HG02678 (cell line): ENCODE measurements around the gene C1orf35.

Experiments
- ATAC-seq: cut with Tn5 transposase; IDR thresholded peaks from one replicate; pipeline ENCODE4 v1.9.1; 2021; ENCODE audit warnings: mild to moderate bottlenecking, moderate library complexity; ENCODE audit not compliant: unreplicated experiment

C1orf35 gene

DNA sequence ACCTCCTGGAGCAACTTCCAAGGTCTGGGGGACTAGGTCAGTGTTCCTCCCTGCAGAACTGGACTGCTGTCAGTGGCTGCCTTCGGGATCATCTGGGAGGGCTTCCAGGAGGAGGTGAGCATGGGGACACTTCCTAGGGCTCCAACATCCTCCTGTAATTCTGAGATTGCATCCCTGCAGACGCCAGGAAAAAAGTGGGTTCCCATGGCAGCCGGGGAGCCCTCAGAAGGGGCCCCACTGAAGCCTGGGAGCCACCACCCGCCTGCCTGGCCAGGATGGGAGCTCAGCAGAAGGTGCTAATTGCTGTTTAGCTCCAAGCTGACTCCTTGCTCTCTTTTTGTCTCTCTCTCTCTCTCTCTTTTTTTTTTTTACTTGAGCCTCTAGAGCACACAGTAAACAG is 36.7 kb downstream of the C1orf35 start:
- no peak for ATAC-seq

DNA sequence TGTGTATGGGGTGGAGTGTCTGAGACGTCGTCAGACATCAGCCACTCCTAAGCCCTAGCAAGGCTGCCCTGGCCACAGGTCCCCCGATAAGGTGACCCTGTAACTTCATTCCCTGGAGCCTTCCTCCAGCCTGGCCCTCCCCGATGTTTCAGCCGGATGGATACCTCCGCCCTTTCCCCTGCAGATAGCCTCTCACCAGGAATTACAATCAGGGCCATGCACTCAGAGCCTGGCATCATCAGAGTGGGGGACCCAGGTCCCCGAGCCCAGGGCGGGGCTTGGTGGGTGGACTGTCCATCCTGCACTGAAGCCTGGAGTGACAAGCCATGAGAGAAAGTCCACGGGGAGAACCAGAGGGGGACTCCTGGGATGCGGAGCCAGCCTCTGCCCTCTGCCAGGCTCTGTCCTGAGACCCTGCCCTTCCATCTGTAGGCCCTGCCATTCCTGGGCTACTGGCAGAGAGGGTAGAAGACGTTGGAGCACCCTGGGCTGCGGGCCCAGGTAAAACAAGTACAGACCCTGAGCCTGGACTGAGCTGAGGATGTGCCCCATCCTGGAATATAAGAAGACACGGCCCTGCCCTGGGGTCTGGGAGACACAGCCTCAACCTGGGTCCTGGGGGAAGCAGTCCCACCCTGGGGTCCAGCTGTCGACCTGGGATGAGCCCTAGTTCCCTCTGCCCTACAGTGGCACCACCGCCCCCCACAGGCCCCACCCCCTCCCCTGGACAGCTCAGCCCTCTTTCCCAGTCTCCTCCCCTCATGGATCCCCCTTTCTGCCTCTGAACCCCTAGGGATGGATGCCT is 37.4 kb downstream of the C1orf35 start:
- no peak for ATAC-seq

DNA sequence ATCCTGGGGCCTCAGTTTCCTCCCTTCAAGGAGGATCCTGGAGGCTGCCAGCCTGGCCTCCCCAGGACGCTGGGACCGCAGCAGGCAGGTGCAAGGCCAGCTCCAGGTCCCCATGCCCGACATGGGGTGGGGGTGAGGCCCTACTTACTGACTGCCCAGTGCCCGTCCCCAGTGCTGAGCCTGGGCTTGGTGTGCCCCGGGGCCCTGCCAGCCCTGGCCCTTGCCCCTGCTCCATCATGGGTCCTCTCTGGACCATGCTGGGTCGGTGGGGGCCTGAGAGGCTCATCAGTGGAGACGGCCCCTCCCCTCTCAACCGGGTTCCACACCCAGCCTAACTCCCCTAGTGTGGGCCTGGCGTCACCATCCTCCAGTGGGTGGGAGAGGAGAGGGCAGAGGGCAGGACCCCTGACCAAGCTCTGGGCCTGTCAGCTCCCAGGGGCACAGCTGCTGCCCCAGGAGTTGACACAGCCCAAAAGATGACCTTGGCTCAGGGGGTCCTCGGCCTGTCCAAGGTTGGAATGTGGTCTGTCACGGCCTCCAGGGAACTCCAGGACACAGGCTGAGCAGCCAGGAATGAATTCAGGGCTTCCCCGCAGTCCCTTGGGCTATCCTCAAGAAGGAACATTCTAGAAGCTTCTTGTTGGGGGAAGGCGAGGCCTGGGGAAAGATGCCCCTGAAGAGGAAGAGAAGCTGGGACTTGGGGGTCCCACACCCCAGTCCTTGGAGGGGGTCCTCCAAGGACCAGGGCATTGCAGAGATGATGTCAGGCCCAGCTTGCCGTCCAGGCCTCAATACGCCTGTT is 38.2 kb downstream of the C1orf35 start:
- ATAC-seq, result no peak

DNA sequence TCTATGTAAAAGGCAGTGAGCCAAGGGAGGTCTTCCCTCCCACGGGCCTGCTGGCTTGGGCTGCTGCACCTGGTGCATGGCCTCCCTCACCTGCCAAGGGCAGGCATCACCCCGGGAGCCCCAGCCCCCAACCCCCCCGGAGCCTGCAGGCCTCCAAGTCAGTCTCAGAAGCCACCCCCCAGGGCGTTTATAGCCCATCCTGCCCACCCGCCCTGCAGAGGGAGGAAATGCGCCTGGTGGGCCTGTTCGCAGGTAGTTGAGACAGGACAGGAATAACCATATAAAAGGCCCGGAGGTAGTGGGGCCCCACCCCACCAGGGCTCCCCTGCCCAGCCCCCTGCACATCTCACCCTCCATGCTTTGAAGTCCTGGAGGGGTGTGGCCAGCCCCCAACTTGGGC is 38.8 kb downstream of the C1orf35 start:
- ATAC-seq, result no peak

DNA sequence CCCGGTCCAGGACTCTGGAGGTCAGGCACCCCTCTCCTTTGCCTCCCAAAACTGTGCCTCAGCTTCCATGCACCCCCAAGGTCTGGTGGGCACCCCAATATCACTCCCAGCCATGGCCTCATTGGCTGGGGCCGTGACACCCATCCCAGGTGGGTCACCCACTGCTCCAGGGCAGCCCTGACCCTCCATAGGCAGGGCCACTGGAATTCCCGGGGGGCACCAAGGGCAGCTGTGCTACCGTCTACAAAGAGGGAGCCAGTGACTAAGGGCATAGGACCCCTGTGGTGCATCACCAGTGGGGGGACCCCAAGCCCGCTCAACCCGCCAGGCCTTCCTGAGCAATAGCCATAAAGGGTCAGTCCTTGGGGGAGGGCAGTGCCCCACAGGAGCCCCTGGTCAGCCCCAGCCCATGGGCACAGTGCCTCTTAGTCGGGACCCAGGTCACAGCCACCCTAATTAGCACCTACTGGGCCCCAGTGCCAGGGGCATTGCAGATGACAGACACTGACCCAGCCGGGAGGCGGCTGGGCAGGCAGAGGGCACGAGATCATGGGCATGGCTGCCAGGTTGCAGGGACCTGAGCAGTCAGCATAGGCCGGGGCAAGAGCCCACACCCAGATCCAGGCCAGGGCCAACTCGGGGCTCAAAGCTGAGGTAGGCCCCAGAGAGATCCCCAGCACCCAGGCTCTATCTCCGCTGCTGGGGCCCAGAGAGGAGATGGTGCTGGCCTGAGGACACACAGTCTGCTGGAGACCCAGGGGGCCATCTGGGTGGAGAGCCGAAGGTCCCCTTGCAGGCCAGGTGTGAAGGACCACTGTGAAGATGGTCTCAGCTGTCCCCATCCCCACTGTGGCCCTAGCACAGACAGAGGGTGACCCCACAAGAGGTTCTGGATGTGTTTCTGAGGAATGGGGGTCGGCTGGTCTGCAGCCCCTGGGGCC is 39.6 kb downstream of the C1orf35 start:
- ATAC-seq, result no peak

DNA sequence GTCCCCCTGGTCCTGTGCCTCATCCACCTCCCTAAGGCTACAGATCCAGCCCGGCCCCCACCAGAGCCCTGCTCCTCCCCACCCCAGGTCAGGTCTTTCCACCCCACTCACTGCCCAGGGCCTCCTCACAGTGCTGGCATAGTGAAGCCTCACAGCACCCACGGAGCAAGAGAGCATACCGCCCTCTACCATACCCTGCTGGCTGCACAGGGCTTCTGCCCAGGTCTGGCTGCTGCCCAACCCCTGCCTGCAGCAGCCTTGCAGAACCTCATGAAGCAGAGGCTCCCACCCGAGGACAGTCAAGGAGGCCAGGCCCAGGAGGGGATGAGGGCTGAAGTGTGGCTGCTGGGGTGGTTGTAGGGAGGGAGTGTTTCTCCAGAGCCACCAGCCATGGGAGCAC is 40.3 kb downstream of the C1orf35 start:
- no peak for ATAC-seq

DNA sequence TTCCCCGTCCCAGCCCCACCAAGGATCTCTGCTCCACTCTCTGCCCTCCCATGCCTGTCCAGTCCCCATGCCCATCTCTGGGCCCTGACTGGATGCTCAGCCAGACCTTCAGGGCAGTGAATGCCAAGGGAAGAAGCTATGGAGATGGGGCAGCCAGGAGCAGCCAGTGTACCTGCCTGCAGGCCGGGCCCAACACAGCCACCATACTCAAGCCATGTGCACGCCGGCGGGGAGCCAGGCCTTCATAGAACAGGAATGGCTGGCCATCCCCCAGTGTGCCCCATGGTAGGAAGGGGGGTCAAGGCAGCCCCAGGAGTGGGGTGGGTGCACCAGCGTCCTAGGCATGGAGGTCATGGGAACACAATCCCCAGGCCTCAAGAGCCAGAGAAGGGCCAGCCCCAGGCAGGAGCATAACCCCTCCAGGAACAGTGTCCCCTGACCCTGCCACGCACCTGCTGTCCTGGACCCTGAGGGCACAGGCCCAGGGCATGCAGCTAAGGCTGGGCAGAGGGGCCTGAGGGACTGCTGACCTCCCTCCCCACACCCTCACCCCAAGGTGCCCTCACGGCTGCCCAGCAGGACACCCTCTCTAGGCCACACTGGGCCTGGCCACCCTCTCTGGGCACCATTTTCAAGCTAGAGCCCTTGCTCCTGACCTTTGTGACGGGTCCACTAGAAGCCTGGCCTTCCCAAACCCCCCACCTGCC is 40.9 kb downstream of the C1orf35 start:
- no peak for ATAC-seq

DNA sequence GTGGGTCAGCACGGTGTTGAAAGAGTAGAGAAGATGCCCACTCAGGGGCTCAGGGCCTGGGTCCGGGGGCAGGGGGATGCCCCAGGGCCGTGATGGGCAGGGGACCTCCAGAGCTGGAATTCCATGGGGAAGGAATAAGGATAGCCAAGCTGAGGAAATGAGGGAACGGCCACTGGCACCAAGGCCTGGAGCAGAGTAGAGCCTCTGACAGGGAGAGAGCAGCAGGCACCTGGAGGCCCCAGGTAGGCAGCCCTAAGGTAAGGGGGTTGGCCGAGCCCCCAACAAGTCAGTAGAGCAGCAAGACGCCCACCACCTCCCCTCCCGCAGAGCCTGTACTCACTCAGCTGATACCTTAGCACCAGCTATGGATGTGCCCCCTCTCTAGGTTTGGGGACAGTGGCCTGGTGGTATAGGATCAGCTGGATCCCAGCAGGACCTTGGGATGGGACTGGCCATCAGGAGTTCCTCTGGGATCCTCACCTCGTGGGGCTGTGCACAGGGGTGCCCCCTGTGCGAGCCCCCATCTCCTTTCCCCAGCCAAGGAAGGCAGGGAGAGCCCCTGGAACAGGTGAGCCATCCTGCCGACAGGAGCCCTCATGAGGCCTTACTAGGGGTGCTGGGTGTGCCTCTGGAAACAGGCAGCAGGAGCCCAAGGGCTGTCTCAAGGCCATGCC is 41.6 kb downstream of the C1orf35 start:
- no peak for ATAC-seq

DNA sequence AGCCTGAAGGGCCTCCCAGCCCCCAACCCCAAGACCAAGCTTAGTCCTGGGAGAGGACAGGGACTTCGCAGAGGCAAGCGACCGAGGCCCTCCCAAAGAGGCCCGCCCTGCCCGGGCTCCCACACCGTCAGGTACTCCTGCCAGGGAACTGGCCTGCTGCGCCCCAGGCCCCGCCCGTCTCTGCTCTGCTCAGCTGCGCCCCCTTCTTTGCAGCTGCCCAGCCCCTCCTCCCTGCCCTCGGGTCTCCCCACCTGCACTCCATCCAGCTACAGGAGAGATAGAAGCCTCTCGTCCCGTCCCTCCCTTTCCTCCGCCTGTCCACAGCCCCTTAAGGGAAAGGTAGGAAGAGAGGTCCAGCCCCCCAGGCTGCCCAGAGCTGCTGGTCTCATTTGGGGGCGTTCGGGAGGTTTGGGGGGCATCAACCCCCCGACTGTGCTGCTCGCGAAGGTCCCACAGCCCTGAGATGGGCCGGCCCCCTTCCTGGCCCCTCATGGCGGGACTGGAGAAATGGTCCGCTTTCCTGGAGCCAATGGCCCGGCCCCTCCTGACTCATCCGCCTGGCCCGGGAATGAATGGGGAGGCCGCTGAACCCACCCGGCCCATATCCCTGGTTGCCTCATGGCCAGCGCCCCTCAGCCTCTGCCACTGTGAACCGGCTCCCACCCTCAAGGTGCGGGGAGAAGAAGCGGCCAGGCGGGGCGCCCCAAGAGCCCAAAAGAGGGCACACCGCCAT is 42.5 kb downstream of the C1orf35 start:
- ATAC-seq, result no peak

DNA sequence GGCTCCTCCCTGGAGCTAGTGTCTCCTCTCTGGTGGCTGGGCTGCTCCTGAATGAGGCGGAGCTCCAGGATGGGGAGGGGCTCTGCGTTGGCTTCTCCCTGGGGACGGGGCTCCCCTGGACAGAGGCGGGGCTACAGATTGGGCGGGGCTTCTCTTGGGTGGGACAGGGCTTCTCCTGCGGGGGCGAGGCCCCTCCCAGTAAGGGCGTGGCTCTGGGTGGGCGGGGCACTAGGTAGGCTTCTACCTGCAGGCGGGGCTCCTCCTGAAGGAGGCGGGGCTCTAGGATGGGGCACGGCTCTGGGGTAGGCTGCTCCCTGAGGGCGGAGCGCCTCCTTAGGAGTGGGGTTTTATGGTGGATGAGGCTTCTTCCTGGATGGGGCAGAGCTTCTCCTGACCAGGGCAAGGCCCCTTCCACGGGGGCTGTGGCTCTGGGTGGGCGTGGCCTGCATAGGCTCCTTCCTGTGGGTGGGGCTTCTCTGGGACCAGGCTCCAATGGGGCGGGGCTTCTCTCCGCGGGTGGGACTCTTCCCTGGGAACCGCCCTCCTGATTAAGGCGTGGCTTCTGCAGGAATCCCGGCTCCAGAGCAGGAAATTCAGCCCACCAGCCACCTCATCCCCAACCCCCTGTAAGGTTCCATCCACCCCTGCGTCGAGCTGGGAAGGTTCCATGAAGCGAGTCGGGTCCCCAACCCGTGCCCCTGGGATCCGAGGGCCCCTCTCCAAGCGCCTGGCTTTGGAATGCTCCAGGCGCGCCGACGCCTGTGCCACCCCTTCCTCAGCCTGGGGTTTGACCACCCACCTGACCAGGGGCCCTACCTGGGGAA is 43.3 kb downstream of the C1orf35 start:
- ATAC-seq, result no peak

DNA sequence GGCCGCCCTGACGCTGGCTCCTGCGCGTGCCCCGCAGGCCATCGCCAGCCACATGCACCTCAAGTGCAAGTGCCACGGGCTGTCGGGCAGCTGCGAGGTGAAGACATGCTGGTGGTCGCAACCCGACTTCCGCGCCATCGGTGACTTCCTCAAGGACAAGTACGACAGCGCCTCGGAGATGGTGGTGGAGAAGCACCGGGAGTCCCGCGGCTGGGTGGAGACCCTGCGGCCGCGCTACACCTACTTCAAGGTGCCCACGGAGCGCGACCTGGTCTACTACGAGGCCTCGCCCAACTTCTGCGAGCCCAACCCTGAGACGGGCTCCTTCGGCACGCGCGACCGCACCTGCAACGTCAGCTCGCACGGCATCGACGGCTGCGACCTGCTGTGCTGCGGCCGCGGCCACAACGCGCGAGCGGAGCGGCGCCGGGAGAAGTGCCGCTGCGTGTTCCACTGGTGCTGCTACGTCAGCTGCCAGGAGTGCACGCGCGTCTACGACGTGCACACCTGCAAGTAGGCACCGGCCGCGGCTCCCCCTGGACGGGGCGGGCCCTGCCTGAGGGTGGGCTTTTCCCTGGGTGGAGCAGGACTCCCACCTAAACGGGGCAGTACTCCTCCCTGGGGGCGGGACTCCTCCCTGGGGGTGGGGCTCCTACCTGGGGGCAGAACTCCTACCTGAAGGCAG is 44.0 kb downstream of the C1orf35 start:
- ATAC-seq, result no peak

DNA sequence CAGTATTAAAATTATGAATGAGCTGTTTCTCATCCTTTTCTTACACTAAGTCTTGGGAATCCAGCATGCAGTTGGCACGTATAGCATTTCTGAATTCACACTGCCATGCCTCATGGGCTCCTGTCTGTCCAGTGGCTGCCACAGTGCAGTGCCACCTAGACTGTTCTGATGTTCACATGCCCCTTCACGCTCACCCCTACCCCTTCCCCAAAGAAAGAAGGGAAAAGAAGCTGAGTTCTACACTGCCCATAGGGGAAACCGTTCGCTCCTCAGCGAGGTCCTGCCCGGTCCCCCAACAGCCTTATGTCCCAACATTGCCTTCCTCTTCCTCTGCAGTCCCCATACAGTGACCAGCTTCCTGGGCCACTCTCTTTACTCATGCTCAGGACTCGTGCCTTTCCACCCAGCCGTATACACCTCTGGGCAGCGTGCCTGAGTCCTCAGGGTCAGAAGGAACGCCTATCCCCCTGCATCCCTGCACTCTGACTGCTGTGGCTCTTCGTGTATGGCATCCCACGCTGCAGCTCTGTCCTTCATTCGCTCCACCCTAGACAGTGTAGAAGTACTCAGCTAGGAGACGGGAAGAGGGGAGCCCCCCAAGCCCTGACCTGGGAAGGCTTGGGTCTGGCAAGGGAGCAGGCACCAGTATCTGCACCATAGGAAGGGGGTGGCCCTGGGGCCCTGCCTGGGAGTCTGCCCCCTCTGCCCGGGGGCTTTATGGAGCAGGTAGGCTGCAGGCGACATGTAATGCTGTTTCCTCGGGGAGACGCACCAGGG is 44.8 kb downstream of the C1orf35 start:
- ATAC-seq, result no peak
